ENCODE results near the gene SBF2.

SBF2 gene

DNA sequence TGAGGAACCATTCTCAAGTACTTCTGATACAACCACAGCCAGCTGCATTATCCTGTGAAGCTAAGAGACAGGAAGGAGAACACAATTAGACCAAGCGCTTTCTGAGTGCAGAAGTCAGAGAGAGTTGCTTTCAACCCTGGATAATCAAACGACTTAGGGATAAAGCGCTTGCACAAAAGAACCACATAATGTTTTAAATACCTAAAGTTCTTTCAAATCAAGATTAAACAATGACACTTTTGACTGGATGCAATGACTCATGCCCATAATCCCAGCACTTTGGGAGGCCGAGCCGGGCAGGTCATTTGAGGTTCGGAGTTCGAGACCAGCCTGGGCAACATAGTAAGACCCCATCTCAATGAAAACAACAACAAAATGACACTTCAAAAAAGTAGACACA is 485.1 kb downstream of the SBF2 start:
- no peak for DNase-seq (ENCODE audit: low read depth)

DNA sequence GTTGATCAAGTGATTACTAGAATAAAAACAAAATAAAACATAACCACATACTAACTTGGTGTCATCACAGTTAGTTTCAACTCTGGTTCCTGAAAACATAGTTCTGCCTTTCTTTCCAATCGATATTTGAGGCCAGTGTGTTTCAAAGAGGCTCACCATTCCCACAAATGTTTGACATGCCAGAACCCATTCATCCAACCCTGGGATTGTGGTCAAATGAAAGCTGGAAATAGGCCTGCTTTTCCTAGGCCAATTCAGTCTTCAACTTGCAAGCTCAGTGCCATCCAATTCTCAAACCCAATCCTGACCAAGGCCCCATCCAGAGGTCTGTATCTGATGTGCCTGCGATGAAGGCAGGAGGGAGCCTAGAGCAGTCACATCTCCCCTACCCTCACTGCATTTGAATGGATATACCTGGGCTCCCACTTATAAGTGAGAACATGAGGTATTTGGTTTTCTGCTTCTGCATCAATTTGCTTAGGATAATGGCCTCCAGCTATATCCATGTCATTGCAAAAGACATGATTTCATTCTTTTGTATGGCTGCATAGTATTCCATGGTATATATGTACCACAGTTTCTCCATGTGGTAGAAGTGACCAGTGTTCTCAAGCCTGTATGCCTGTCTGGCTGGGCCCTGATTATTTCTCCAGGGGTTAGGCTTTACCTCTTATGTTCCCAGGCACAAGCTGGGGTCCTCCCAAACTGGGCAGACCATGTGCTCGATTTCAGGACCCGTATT is 486.9 kb downstream of the SBF2 start:
- DNase-seq (ENCODE audit: low read depth) = no peak

DNA sequence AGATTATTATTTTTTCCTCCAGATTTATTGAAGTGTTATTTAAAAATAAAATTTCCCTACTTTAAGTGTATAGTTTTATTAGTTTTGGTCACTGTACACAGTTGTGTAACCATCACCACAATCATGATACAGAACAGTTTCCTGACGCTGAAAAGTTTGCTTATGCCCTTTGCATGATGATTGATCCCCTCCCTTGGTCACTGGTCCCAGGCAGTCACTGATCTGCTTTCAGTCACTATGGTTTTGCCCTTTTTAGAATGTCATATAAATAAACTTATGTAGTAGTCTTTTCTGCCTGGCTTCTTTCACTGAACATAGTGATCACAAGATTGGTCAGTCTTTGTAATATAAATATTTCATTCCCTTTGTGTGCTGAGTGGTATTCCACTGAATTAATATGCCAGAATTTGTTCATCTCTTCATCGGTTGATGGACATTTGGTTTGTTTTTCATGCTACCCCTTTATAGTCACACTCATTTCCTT is 489.6 kb downstream of the SBF2 start:
- DNase-seq (ENCODE audit: low read depth) = no peak

- no peak for DNase-seq (ENCODE audit: low read depth)
Observed at GRCh38 chr11:9803685-9804418, 490.2 kb downstream of the SBF2 start.

- no peak for DNase-seq (ENCODE audit: low read depth)
Observed at GRCh38 chr11:9802291-9802861, 491.6 kb downstream of the SBF2 start.

DNA sequence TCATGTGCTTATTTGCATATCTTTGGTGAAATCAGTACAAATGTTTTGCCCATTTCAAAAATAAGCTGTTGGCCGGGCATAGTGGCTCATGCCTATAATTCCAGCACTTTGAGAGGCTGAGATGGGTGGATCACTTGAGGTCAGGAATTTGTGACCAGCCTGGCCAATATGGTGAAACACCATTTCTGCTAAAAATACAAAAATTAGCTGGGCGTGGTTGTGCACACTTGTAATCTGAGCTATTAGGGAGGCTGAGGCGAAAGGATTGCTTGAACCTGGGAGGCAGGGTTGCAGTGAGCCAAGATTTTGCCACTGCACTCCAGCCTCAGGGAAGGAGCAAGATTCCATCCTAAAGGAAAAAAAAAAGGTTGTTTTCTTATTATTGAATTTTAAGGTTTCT is 494.1 kb downstream of the SBF2 start:
- DNase-seq (ENCODE audit: low read depth) = no peak

DNA sequence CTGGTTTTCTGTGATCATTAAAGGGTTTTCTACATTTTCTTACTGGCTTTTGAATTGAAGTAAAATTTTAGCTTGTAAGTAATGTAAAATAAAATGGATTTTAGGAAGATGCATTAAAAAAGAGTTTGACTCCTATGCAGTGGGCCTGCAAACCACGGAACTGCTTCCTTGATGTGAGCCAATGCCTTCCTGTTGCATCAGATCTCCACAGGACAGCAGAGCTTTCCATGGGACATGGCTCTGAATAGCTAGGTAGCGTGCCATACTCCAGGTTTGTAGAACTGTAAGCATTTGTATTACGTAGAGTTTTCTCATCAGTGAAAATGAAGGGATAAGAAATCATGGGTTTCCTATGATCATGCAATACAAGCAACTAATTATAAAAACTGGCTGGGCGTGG is 496.7 kb downstream of the SBF2 start:
- no peak for DNase-seq (ENCODE audit: low read depth)

- DNase-seq (ENCODE audit: low read depth) = no peak
Observed at GRCh38 chr11:9796854-9797253, 497.2 kb downstream of the SBF2 start.

GRCh38 chr11:9796266-9796665 is 497.8 kb downstream of the SBF2 start:
- DNase-seq (ENCODE audit: low read depth) = no peak

- DNase-seq (ENCODE audit: low read depth) = no peak
Observed at GRCh38 chr11:9790703-9791102, 503.3 kb downstream of the SBF2 start.

DNA sequence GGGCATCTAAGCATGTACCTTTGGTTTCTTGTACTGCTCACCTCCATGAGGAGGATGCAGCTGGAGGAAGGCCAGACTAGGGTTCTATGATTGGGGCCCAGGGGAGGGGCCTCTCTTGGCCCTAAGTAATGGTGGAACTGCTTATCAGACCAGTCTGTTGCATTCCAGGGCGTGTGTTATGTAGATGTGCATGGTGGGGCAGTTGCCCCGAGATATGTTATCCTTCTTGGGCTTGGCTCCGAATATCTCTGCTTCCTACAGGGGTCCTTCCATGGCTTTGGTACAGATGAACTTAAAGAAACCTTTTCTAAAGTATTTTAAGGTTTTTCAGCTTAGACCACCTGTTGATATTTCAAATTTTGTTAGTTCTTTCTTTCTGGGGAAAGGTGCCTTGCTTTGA is 504.1 kb downstream of the SBF2 start:
- DNase-seq (ENCODE audit: low read depth) = no peak

DNA sequence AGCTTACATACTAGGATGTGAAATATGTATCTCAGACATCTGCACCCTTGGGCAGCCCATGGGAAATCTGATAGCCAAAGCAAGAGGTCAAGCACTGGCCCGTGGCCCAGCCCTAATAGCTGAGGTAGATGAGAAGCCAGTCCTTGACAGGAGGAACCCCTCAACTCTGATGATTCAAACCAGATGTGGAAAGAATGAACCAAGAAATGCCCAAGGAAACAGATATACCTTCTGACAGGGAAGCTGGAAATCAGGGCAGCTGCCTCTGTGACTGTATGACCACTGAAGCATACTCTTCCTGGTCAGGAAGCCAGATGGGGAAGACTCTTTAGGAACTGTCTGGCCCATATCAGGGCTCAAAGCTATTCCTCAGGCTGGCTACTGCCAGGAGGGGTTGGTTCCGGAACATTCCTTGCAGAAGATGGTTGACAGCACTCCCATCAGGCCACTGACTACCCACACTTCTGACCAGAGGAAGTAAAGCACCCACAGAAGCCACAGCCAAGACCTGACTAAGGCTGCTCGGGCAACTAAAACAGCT is 506.0 kb downstream of the SBF2 start:
- no peak for DNase-seq (ENCODE audit: low read depth)

- DNase-seq (ENCODE audit: low read depth) = no peak
Observed at GRCh38 chr11:9787260-9787659, 506.8 kb downstream of the SBF2 start.

DNA sequence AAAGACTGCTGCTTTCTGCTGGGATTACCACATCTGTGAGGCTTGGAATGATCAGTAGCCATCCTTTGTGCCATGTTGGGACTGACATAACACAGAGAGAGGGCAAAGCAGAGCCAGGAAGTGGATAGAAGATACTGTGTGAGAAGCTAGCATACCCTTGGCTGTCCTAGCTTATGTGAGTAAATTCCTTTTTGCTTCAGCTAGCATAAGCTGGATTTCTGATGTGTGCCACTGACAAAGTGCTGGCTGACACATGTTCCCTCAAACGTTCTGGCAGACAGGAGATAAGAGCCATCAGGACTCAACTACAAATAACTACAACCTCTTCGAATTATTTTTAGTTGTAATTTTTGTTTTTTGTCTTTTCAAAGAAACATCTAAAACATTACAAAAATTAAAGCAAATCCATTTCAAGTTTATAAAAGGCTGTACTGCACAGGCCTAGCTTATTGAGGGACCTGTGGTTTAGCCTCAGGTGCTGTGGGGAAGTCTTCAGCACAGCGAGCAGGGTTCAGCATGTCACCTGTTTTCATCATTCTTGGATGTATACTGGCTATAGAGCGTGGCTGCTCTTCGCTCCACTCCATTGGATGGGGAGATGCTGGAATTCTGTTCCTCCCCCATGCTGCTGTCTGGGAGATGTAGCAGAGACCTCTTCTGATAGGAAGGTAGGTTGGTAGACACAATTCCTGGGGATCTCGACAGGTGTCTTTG is 509.3 kb downstream of the SBF2 start:
- DNase-seq (ENCODE audit: low read depth) = no peak

DNA sequence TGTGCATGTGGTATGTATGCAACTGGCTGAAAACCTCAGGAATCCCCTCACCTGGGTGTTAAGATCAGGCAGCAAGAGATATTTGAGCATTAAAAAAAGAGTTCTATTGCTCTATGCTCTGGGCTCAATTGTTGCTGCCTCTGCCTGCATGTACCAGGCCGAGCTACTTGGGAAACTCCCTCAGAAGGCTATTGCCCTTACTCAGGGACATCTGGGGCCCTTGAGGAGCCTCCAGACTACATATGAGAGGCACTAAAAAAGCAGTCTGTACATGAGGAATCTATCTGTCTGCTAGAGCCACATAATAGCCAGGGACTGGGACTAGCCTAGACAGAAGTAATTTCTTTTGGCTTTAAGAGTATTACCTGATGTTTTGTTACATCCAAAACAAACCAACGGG is 510.0 kb downstream of the SBF2 start:
- no peak for DNase-seq (ENCODE audit: low read depth)

DNA sequence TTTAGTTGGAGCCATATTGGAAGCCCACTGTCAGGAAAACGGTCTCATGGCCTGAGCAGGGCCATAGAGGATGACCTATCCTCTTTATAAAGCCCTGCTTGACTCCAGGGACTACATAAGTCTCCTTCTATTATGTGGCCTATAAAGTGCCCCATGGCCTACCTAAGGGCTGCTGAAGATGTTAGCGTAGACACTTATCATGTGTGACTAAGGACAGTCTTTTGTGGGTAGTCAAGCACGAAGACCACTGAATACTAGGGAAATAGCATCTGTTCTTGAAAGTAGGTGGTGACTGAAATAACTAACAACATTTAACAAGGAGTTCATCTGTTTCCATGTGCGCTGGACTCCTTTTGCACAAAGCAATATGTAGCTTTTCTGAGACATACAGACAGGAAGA is 513.1 kb downstream of the SBF2 start:
- DNase-seq (ENCODE audit: low read depth) = no peak

GRCh38 chr11:9777525-9777924 is 516.5 kb downstream of the SBF2 start:
- no peak for DNase-seq (ENCODE audit: low read depth)

DNA sequence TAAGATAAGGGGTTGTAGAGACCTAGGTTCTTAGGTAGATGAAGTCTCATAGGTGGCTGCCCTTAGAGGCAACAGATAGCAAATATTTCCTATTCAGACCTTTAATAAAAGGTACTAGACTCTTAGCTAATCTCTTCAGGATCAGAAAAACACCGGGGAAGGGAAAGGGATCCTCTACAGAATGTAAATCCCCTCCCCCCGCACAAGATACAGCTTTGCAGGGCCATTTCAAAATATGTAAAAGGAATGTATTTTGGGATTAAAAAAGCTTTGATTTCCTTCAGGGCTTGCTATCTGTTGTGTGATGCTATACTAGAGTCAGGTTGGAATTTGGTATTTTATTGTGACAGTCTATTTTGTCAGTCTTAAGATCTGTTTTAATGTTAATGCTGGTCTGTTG is 517.0 kb downstream of the SBF2 start:
- no peak for DNase-seq (ENCODE audit: low read depth)

- no peak for DNase-seq (ENCODE audit: low read depth)
Observed at GRCh38 chr11:9776203-9776602, 517.8 kb downstream of the SBF2 start.

GRCh38 chr11:9775398-9775779 is 518.6 kb downstream of the SBF2 start:
- DNase-seq (ENCODE audit: low read depth) = no peak

GRCh38 chr11:9774591-9775397 is 519.2 kb downstream of the SBF2 start:
- DNase-seq (ENCODE audit: low read depth) = no peak

- no peak for DNase-seq (ENCODE audit: low read depth)
Observed at GRCh38 chr11:9774109-9774508, 519.9 kb downstream of the SBF2 start.
